ENCODE results near the gene MED13L.
"Not testable (repeated sequence)": the region's sequence is repeated elsewhere in the genome, so short reads cannot be mapped to it uniquely, and the experiment has no call there.

The MED13L gene

GRCh38 chr12:116245189-116245588, 32.3 kb downstream of the MED13L start:
- FAIRE-seq = no peak

- no peak for FAIRE-seq
Measured at GRCh38 chr12:116244474-116245090, 32.9 kb downstream of the MED13L start.

- FAIRE-seq = no peak
Measured at GRCh38 chr12:116244001-116244400, 33.5 kb downstream of the MED13L start.

GRCh38 chr12:116242740-116243139, 34.8 kb downstream of the MED13L start:
- FAIRE-seq = no peak

GRCh38 chr12:116241157-116241759, 36.2 kb downstream of the MED13L start:
- no peak for FAIRE-seq

- not testable (repeated sequence) for FAIRE-seq
Measured at GRCh38 chr12:116238570-116239119, 38.8 kb downstream of the MED13L start.

GRCh38 chr12:116238149-116238548, 39.3 kb downstream of the MED13L start:
- no peak for FAIRE-seq

- FAIRE-seq = no peak
Measured at GRCh38 chr12:116236976-116237375, 40.5 kb downstream of the MED13L start.

GRCh38 chr12:116236148-116236731, 41.3 kb downstream of the MED13L start:
- peak; percentile 47 for FAIRE-seq

- FAIRE-seq = not testable (repeated sequence)
Measured at GRCh38 chr12:116234148-116234547, 43.3 kb downstream of the MED13L start.

- no peak for FAIRE-seq
Measured at GRCh38 chr12:116233669-116234068, 43.8 kb downstream of the MED13L start.

- FAIRE-seq = no peak
Measured at GRCh38 chr12:116227811-116228210, 49.7 kb downstream of the MED13L start.

GRCh38 chr12:116226026-116226425, 51.5 kb downstream of the MED13L start:
- FAIRE-seq = no peak

GRCh38 chr12:116222358-116222757, 55.1 kb downstream of the MED13L start:
- no peak for FAIRE-seq

GRCh38 chr12:116220756-116221155, 56.7 kb downstream of the MED13L start:
- no peak for FAIRE-seq

- FAIRE-seq = no peak
Measured at GRCh38 chr12:116217045-116217735, 60.3 kb downstream of the MED13L start.

- no peak for FAIRE-seq
Measured at GRCh38 chr12:116216022-116216756, 61.3 kb downstream of the MED13L start.

- no peak for FAIRE-seq
Measured at GRCh38 chr12:116215023-116215422, 62.5 kb downstream of the MED13L start.

GRCh38 chr12:116213885-116214527, 63.5 kb downstream of the MED13L start:
- no peak for FAIRE-seq

- no peak for FAIRE-seq
Measured at GRCh38 chr12:116213014-116213413, 64.5 kb downstream of the MED13L start.

GRCh38 chr12:116210762-116211161, 66.7 kb downstream of the MED13L start:
- FAIRE-seq = no peak

- no peak for FAIRE-seq
Measured at GRCh38 chr12:116210131-116210530, 67.4 kb downstream of the MED13L start.

All from TTC549 (cell line).